ENCODE results near the gene CYP1B1. TPM values are rescaled to one million over a fixed set of nuclear protein-coding genes. Genes with fewer than 3 reads are reported as not detected.
"Not testable (repeated sequence)": the region's sequence is repeated elsewhere in the genome, so short reads cannot be mapped to it uniquely, and the experiment has no call there.

The CYP1B1 gene
- polyA plus RNA-seq (ENCODE audit: insufficient read length) = 1.7 TPM

DNA sequence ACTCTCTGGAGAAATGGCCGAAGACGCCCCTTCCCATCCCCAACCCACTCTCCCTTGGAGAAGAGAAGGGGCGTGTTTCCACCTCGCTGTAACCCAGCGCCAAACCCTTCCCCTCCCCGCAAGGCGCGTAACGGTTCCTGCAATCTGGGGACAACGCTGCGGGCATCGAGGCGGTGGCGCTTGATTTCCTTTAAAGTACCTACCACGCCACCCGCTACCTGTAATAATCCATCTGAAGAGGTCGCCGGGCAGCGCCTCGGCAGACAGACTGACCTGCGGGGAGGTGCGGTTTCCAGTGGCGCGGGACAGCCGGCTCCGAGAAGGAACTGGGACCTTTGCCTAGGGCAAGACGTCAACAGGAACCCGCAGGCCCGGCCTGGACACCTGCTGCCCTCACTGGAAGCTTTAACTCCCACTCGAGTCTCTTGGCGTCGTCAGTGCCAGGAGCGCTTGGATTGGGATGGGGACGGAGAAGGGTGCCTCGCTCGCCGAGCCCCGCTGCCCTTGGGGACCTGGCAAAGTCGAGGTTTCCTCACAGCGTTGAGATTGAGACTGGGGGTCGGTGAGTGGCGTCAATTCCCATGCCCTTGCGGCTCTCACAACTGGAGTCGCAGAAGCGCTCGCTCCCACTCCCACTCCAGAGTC is at the start of gene CYP1B1:
Gene CYP1B1, minus strand, starts transcription at position 645 of the 645 bp plus-strand sequence. CDS start 763 bp downstream, outside the sequence.
- no peak for DNase-seq

DNA sequence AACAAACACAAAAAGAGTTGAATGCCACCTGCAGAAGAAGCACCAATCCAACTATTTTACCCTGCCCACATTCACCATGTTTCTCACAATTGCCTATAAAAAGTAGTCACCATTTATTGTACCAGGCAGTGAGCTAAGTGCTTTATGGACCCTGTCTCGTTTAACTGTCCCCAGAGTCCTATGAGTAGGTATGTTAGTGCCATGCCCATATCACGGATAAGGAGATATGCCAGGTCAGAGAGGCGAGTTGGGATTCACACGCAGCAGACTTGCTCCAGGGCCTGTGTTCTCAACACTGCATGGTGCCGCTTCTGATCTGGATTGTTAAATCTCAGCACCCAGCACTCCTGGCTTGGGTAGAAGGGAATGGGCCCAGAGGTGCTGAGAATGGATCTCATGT is 49.1 kb upstream of the CYP1B1 start:
- no peak for DNase-seq

- no peak for DNase-seq
These were observed 48.0 kb upstream of the CYP1B1 start for GRCh38 chr2:38123911-38124310.

DNA sequence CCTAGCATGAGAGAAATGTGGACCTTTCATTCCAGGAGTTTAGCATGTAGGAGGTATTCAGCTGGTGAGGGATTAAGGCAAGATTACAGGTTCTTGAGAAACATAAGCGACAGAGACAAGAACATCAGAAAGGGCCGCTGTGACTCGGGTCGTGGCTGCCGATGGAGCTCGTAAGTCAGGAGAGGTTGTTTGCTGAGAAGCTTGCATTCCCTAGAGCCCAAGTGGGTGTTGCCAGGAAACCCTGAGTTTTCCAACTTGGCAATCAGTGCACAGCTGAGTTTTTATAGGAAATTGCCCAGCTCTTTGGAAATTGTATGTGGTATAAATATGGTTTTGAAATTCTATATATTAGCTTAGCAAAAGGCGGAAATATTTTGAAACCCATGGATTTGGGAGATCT is 46.4 kb upstream of the CYP1B1 start:
- DNase-seq = no peak

GRCh38 chr2:38121481-38121880 is 45.5 kb upstream of the CYP1B1 start:
- no peak for DNase-seq

GRCh38 chr2:38120829-38121228 is 44.9 kb upstream of the CYP1B1 start:
- DNase-seq = no peak

GRCh38 chr2:38120264-38120592 is 44.3 kb upstream of the CYP1B1 start:
- no peak for DNase-seq

- DNase-seq = no peak
These were observed 40.8 kb upstream of the CYP1B1 start for GRCh38 chr2:38116762-38117161.

- DNase-seq = no peak
These were observed 39.5 kb upstream of the CYP1B1 start for GRCh38 chr2:38115216-38116032.

DNA sequence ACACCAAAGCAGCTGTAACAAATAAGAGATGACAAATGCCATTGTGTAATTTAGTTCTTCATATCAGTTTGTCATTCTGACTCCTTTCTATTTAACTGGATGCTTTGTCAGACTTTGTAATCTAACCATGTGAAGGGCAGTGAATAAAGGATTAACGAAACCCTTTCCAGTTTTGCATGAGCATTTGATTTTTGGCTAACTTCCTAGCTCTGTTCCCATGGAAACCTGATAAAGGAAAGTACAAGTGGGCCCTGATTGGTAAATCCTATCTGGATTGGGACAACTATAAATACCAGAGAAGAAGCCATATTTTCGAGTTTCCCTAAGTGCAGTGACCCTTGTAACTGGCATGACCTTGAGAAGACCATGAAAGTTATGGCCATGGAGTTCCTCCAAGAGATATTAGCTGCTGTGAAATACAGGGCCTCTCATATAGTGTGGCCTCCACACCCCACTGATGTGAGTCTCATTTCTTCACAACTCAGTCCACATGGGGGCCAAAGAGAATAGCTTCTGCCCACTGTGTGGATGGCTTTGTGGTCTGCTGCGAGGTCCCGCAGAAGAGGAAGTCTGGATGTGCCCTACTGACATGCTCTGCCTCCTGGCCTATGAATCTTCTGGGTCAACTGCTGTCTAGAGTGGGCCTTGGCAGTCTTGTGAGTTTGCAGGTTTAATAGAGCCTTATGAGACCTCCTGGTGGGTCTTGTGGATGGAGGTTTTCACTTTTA is 38.2 kb upstream of the CYP1B1 start:
- no peak for DNase-seq

GRCh38 chr2:38113051-38113450 is 37.1 kb upstream of the CYP1B1 start:
- no peak for DNase-seq

DNA sequence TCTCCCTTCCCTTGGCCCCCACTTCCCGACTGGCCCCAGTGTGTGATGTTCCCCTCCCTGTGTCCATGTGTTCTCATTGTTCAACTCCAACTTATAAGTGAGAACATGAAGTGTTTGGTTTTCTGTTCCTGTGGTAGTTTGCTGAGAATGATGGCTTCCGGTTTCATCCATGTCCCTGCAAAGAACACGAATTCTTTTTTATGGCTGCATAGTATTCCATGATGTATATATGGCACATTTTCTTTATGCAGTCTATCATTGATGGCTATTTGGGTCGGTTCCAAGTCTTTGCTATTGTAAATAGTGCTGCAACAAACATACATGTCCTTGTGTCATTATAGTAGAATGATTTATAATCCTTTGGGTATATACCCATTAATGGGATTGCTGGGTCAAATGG is 35.4 kb upstream of the CYP1B1 start:
- not testable (repeated sequence) for DNase-seq

- DNase-seq = no peak
These were observed 33.8 kb upstream of the CYP1B1 start for GRCh38 chr2:38109732-38110181.

- no peak for DNase-seq
These were observed 33.2 kb upstream of the CYP1B1 start for GRCh38 chr2:38108907-38109731.

DNA sequence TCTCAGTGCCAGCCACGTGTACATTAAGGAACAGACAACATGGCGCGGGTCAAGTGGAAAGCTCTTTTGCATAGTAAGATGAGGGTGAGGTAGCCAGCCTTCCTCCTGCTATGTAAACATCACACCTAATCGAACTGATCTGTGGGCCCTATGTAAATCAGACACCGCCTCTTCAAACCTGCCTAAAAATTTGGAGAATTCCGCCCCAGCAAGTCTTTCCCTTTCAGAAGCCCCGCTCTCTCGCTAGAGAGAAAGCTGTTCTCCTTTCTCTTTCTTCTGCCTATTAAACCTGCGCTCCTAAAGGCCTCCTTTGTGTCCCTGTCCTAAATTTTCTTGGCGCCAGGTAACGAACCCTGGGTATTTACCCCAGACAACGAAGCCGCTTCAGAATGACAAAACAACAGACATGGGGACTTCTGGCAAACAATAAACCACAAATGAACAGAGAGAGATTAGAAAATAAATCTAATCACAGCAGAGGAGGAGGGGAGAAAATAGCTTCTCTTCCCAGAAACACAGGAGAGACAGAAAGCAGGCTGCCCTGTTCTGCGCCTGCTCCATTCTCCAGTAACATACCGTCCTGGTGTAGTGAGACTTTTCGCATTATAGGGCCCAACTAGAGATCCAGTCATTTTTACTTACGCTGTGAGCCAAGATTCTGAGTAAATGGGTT is 31.9 kb upstream of the CYP1B1 start:
- no peak for DNase-seq

- DNase-seq = no peak
These were observed 30.6 kb upstream of the CYP1B1 start for GRCh38 chr2:38106405-38107094.

DNA sequence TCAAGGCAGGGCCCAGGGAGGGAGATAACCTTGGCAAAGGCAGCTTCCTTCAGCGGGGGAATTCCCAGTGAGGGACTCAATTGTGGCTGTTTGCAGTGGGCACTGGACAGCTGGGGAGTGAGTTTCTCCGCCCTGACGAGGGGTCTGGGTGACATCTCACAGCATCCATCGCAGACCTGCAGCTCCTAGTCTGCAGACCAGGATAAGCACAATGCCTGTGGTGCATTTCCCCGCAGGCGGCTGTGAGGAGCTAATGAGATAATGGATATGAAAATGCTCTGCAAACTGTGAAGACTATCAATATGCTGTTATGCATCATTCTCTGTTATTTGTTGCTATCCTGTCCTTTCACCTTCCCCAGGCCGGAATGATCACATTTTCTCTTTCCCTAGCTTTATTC is 30.0 kb upstream of the CYP1B1 start:
- no peak for DNase-seq

DNA sequence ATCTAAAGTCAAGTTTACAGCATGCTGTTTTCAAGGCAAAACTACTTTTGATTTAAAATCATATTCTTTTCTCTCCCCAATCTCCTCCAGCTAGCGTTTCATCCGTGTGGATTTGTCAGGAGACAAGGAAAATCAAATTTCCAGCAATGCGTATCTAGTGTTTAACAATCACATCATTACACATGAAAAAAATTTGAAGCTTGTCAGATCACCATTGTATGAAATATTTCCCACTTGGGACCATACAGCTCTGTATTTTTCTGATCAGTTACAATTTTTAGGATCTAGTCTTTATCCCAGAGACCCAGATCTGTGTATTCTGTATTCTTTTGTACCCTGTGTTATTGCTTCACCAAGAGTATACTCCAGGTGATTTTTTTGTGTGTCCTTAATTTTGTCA is 28.6 kb upstream of the CYP1B1 start:
- no peak for DNase-seq

GRCh38 chr2:38100328-38100727 is 24.4 kb upstream of the CYP1B1 start:
- no peak for DNase-seq

GRCh38 chr2:38099099-38100028 is 23.4 kb upstream of the CYP1B1 start:
- DNase-seq = no peak
